K562 (cell line): ENCODE measurements around the gene RCOR3.

Experiments
- CTCF ChIP-seq, 3 experiments: IDR thresholded peaks in 2 of 3; conservative IDR thresholded peaks in 1 of 3; 2 replicates each; pipeline ENCODE4 v1.5.1; 2011 to 2012; ENCODE audit warnings: low read length in 3 of 3, mild to moderate bottlenecking in 3 of 3, control low read depth in 2 of 3, improper control_type of control experiment in 1 of 3, inconsistent platforms in 1 of 3, low read depth in 1 of 3, mixed read lengths in 1 of 3, moderate library complexity in 1 of 3; ENCODE audit not compliant: insufficient read depth in 2 of 3
- MNT ChIP-seq, 2 experiments: fragments of 450-650 bp; conservative IDR thresholded peaks; 2 replicates each; pipeline ENCODE4 v1.6.1; 2017; ENCODE audit warnings: mild to moderate bottlenecking in 2 of 2, moderate library complexity in 2 of 2
- NFATC3 ChIP-seq: fragments of 450-650 bp; IDR thresholded peaks from 2 replicates; pipeline ENCODE4 v1.6.1; 2017; ENCODE audit warnings: mild to moderate bottlenecking
- POLR2A ChIP-seq: fragments of 450-650 bp; conservative IDR thresholded peaks from 2 replicates; pipeline ENCODE4 v1.6.1; 2016
- RAD21 ChIP-seq, 2 experiments: fragments of 250-450 bp in 1 of 2; fragments of 450-650 bp in 1 of 2; sonication (Bioruptor Pico) in 1 of 2; formaldehyde crosslinking in 1 of 2; IDR thresholded peaks in 1 of 2; conservative IDR thresholded peaks in 1 of 2; 2 replicates each; pipeline versions ENCODE4 v1.4.0 to v1.8.0; 2020 to 2022; ENCODE audit warnings: mild to moderate bottlenecking in 2 of 2, moderate library complexity in 1 of 2

- TF ChIP-seq POLR2A (no peak), CTCF (IDR thresholded peaks at IDR 0.05 in 2 of 3, conservative IDR thresholded peaks at IDR 0.05 in 1 of 3; ENCODE audit: insufficient read depth in 2 of 3, low read depth in 1 of 3, low read length in 3 of 3) (no peak), RAD21 (CRISPR knock-in tag; conservative IDR thresholded peaks at IDR 0.05 in 1 of 2, IDR thresholded peaks at IDR 0.05 in 1 of 2) (no peak), NFATC3 (no peak), MNT (conservative IDR thresholded peaks at IDR 0.05) (no peak)
These were observed 41.8 kb upstream of the RCOR3 start for GRCh38 chr1:211217392-211217791.
